Right cardiac atrium (tissue), 5 donors: ENCODE data around the gene CHRD. TPM values are rescaled to one million over a fixed set of nuclear protein-coding genes. Genes with fewer than 3 reads are reported as not detected.

Experiments used
- ATAC-seq, 2 donors: fragments of 200-7000 bp; cut with Tn5 transposase; one replicate each; pipeline versions ENCODE4 v1.8.0 to v1.9.1; 2020; ENCODE audit warnings: moderate library complexity in 2 of 2, mild to moderate bottlenecking in 1 of 2
- DNase-seq, 3 donors: peaks; one replicate each; pipeline ENCODE4 v3.0.0-alpha.2; 2020
- H3K27ac ChIP-seq: one replicate; pipeline ENCODE4 v1.5.1; 2013; ENCODE audit warnings: mild to moderate bottlenecking, low read length, control low read depth, moderate library complexity
- H3K27me3 ChIP-seq: one replicate; pipeline ENCODE4 v1.6.1; 2013; ENCODE audit not compliant: control insufficient read depth, insufficient read depth
- H3K4me1 ChIP-seq: one replicate; pipeline ENCODE4 v1.6.1; 2013; ENCODE audit warnings: low read length; ENCODE audit not compliant: control insufficient read depth, insufficient read depth
- H3K4me3 ChIP-seq: one replicate; pipeline ENCODE4 v1.5.1; 2013; ENCODE audit warnings: low read length, control low read depth
- H3K9me3 ChIP-seq: one replicate; pipeline ENCODE4 v1.6.1; 2013; ENCODE audit warnings: low read length; ENCODE audit not compliant: control insufficient read depth
- whole genome bisulfite sequencing: extraction: QIAGEN DNeasy Blood & Tissue Kit; methylation state at CpG from one replicate; pipeline ENCODE4 v1.1.7; 2013; 5-methylcytosine and 5-hydroxymethylcytosine counted together
- intact Hi-C, 4 donors: fragments of 100-400 bp; cut with DNase I; formaldehyde crosslinking; loops; one replicate each; pipeline versions ENCODE4 v1.11.0 to v1.14.0; 2022 to 2023
- long read RNA-seq, 4 donors: library from polyadenylated mRNA; unstranded; transcript quantifications; one replicate each; pipeline ENCODE4 v2.0.0, GENCODE V29; 2020 to 2021
- polyA plus RNA-seq: library from polyadenylated mRNA; stranded (reverse); fragments of 200-250 nt; gene quantifications from one replicate; pipeline ENCODE4 v1.2.3, GENCODE V29; 2013
- total RNA-seq, 4 donors: library from RNA; stranded (reverse); fragmentation: NEBNext Ultra II Directional; extraction: Animal tissue kit (Norgen Biotek cat#: 25700); gene quantifications; one replicate each; pipeline ENCODE4 v1.2.1, GENCODE V29; 2021
- donor health status: healthy with polysubstance abuse.
- donor health status: DM: no; HTN: yes; CAD: no.
- donor health status: DM: no; HTN: no; CAD: no.
- donor health status: DM: no; HTN: yes; CAD: no; lungs with severe emphysema.
- donor health status: DM: yes; HTN: yes; CAD: no.

CHRD gene
- 10 to 100 TPM in 3 of 4 donors, 1 to 10 TPM in 1; 8.6 to 11.3 (median 10.4) TPM for total RNA-seq
- polyA plus RNA-seq, result 12.1 TPM
- long read RNA-seq, donor 1, partial matches to known transcripts, result 9 of 20 reads
- long read RNA-seq, donor 1, other reads (novel, unspliced or antisense), result 8 of 20 reads
- long read RNA-seq, donor 2, partial matches to known transcripts, result 6 of 20 reads
- long read RNA-seq, donor 2, other reads (novel, unspliced or antisense), result 11 of 20 reads
- long read RNA-seq, donor 3, transcript CHRD-201 (23 exons, 3,521 nt), result major isoform, 7 of 36 reads
- long read RNA-seq, donor 3, partial matches to known transcripts, result 8 of 36 reads
- long read RNA-seq, donor 3, other reads (novel, unspliced or antisense), result 17 of 36 reads
- long read RNA-seq, donor 4, partial matches to known transcripts, result 2 of 7 reads
- long read RNA-seq, donor 4, other reads (novel, unspliced or antisense), result 3 of 7 reads

- peak within 1 kb of the TSS; percentile 14 for H3K27ac ChIP-seq
- DNase-seq (peak; percentile 59 to 86 (median 85)), ATAC-seq (peak; percentile 56 to 67)
- no peaks in the 10 kb centered on the region for H3K27me3 ChIP-seq
- peaks cover 2% of the 10 kb centered on the region for H3K4me1 ChIP-seq
- WGBS, result 11% methylated on average over 67 of the region's 71 CpGs
- intact Hi-C loops, result loop anchor here in 3 of 4 donors (10.0 kb wide), 3 partner anchors 135 to 395 kb away; no protein-coding TSS in a partner anchor
- H3K4me3 ChIP-seq, result peak within 1 kb of the TSS; percentile 91
- H3K9me3 ChIP-seq, result no peaks in the 10 kb centered on the region
These were observed at the start of gene CHRD for GRCh38 chr3:184379358-184380184. CHRD (plus strand) TSS chr3:184380054; CDS start chr3:184380319, 265 bp downstream.

- DNase-seq (peak in 2 of 3 donors; percentile 34 to 36), ATAC-seq (no peak)
- Histone ChIP-seq H3K4me1 (no peaks in the 10 kb centered on the region), H3K4me3 (no peak overlapping the region), H3K27ac (peak overlapping the region; percentile 9), H3K27me3 (no peaks in the 10 kb centered on the region), H3K9me3 (no peaks in the 10 kb centered on the region)
- intact Hi-C loops, result no loop called here
- 71% methylated on average over 10 of the region's 10 CpGs for WGBS
These were observed 47.3 kb upstream of the CHRD start for GRCh38 chr3:184332370-184333090.

DNA sequence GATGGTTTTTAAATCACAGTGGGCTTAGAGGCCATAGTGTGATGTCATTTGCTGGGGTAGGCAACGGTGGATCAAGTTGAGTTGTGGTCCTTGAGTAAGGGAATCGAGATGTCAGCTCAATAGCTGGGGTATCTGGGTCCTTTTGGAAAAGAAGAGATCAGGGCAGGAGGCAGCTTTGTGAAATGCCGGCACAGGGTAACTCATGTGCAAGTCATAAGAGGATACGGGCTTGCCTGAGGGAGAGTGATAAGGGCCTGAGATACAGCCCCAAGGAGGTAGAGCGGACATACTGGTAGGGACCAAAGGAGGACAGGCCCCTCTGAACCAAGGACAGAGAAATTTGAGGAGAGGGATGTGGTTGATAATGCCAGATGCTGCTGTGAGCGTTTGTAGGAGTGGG, 46.7 kb upstream of the CHRD start:
- Histone ChIP-seq H3K27ac (peak overlapping the region; percentile 9), H3K27me3 (no peaks in the 10 kb centered on the region), H3K4me1 (no peaks in the 10 kb centered on the region), H3K4me3 (no peak overlapping the region), H3K9me3 (no peaks in the 10 kb centered on the region)
- ATAC-seq (no peak), DNase-seq (peak in 1 of 3 donors; percentile 13)
- intact Hi-C loops, result no loop called here
- 83% methylated on average over 6 of the region's 6 CpGs for WGBS

GRCh38 chr3:184333700-184334099, 46.2 kb upstream of the CHRD start:
- no peak for ATAC-seq
- 79% methylated on average over 3 of the region's 3 CpGs for WGBS
- Histone ChIP-seq H3K27ac (no peak overlapping the region), H3K27me3 (no peaks in the 10 kb centered on the region), H3K9me3 (no peaks in the 10 kb centered on the region), H3K4me1 (no peaks in the 10 kb centered on the region), H3K4me3 (no peak overlapping the region)
- intact Hi-C loops, result no loop called here
- peak in 1 of 3 donors; percentile 19 for DNase-seq

GRCh38 chr3:184334470-184335158, 45.2 kb upstream of the CHRD start:
- H3K27ac ChIP-seq, result no peak overlapping the region
- intact Hi-C loops, result no loop called here
- no peaks in the 10 kb centered on the region for H3K27me3 ChIP-seq
- peaks cover 4% of the 10 kb centered on the region for H3K4me1 ChIP-seq
- H3K9me3 ChIP-seq, result no peaks in the 10 kb centered on the region
- WGBS, result 79% methylated on average over 15 of the region's 15 CpGs
- ATAC-seq, result no peak
- DNase-seq, result peak in 2 of 3 donors; percentile 55 to 65
- no peak overlapping the region for H3K4me3 ChIP-seq

DNA sequence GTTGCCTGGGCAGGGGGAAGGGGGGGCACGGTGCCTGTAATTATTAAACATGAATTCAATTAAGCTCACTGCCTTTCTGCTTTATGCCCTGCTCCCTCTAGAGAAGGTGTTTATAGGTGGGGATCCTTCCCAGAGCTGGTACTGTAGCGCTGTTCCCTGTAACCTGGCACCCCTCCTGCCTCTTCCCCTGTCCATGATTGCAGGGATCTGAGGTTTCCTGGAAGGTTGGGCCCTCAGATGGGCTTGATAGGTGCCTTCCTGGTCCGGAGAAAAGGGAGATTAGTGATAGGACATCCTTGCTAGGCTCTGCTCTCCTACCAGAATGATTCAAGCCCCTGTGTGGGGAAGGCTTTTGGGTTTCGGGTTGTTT, 44.6 kb upstream of the CHRD start:
- intact Hi-C loops, result no loop called here
- peaks cover 4% of the 10 kb centered on the region for H3K4me1 ChIP-seq

DNA sequence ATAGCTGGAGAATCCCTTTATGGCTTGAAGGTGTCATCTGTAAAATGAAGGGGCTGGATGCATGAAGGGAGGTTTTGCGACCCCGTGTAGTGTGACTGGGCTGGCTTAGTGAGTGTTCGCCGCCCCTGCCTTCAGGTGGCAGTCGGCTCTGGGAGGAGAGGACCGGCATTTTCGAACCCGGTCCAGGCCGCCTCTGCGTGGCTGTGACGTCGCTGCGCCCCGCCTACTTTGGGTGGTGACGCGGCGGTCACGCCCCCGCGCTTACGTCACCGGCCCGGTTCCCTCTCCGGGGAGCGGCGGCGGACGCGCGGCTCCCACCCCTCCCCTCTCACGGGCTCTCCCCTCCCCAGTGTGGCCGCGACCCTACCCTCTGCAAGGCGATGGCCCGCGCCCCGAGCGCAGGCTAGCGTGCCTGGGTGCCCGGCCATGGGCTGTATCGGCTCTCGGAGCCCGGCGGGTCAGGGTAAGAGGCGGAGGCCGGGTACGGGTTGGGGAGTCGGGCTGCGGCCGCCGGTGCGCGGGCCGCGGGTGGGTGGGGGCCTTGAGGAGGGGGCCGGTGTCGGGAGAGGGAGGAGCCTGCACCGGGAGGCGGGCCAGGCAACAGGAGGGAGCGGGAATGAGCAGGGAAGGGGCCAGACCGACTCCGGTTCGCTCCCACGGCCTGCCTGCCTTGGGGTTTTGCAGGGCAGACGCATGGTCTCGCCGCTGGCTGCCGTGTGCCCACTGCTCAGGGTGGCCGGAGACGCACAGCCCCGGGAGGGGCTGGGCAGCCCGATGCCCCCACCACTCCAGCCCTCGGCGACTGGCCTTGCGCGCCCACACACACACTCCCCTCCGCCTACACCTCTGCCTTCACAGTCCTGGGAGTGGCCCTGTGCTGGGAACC, 44.0 kb upstream of the CHRD start:
- Histone ChIP-seq H3K9me3 (no peaks in the 10 kb centered on the region), H3K27ac (peak overlapping the region; percentile 97), H3K4me3 (peak overlapping the region; percentile 94), H3K27me3 (no peaks in the 10 kb centered on the region), H3K4me1 (peaks cover 4% of the 10 kb centered on the region)
- intact Hi-C loops, result no loop called here
- ATAC-seq (peak; percentile 70 to 76), DNase-seq (peak; percentile 89 to 96 (median 96))
- WGBS, result 1% methylated on average over 77 of the region's 77 CpGs

More for the DNA sequence above, 44.6 kb upstream of the CHRD start:
- DNase-seq (peak in 2 of 3 donors; percentile 38 to 53), ATAC-seq (peak in 1 of 2 donors; percentile 0)
- peak overlapping the region; percentile 97 for H3K27ac ChIP-seq
- H3K4me3 ChIP-seq, result no peak overlapping the region
- no peaks in the 10 kb centered on the region for H3K27me3 ChIP-seq
- WGBS, result 48% methylated on average over 4 of the region's 4 CpGs
- no peaks in the 10 kb centered on the region for H3K9me3 ChIP-seq

DNA sequence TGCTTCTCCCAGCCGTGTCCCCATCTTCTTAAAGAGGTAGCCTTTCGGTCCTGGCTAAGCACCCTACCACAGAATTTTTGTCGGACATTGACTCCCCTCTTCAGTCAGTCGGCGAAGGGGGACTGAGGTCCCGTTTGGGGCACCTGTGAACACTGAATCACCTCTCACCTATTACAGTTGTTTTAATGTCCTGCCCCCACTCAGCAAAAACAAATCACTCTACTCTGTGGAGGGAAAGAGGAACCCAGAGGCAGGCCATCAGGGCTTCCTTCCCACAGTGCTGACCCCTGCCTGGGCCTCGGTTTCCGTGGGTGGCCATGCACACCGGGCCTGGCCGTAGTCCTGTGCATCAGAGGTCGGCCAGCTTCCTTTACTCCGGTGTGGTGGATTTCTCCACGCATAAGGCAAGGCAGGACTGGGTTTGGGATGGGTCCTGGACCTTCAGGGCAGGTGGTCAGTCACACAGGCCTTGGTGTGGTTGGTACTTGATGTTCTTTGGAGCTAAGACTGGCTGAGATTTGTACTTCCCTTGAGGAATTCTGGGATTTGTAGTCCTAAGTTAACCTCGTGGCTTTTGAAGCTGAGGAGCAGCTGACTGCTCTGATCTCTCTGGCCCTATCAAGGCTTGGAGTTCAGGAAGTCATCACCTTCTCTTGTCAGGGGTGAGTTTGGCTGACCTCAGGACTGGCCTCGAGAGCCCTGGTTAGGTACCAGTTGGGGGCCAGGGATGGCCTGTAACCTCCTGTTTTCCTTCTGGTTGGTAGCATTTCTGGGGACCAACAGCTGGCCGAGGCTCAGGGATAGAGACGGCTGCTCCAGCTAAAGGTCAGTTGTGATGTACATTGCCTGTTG, 43.1 kb upstream of the CHRD start:
- Histone ChIP-seq H3K27me3 (no peaks in the 10 kb centered on the region), H3K4me1 (peaks cover 4% of the 10 kb centered on the region), H3K4me3 (peak overlapping the region; percentile 94), H3K9me3 (no peaks in the 10 kb centered on the region), H3K27ac (peak overlapping the region; percentile 97)
- ATAC-seq (peak; percentile 40 to 50), DNase-seq (peak in 2 of 3 donors; percentile 63 to 77)
- WGBS, result 11% methylated on average over 17 of the region's 17 CpGs
- intact Hi-C loops, result no loop called here

DNA sequence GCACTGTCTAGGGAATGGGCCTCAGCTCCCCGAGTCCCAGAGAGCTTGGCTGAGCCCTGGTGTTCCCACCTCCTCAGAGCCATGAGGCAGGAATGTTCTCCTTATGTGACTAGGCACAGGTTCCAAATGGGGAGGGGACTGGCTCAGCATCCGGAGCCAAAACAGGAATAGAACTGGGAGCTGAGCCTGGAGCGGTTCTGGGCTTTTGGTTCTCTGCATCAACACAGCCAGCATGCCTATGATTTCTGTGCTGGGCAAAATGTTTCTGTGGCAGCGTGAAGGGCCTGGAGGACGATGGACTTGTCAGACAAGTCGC, 42.5 kb upstream of the CHRD start, which contains the start of gene FAM131A:
FAM131A (plus strand) TSS at position 202 of the 316 bp plus-strand sequence; CDS start at position 233, 31 bp downstream.
- H3K27ac ChIP-seq, result peak within 1 kb of the TSS; percentile 97
- H3K4me3 ChIP-seq, result peak within 1 kb of the TSS; percentile 94
- intact Hi-C loops, result no loop called here
- DNase-seq (peak; percentile 81 to 89 (median 83)), ATAC-seq (peak; percentile 46 to 64)
- no peaks in the 10 kb centered on the region for H3K27me3 ChIP-seq
- WGBS, result 23% methylated on average over 6 of the region's 6 CpGs
- H3K4me1 ChIP-seq, result peaks cover 4% of the 10 kb centered on the region
- no peaks in the 10 kb centered on the region for H3K9me3 ChIP-seq
